Activated CD8-positive, alpha-beta memory T cell treated with anti-CD3 and anti-CD28 coated beads, Interleukin-2, amount 10 ng/mL, durations not matched to agents 7 days and 5 days (primary cell): ENCODE measurements around the gene HDGFL1. TPM values are rescaled to one million over a fixed set of nuclear protein-coding genes. Genes with fewer than 3 reads are reported as not detected.

ENCODE experiments used
- ATAC-seq: fragments of 150-1000 bp; cut with Tn5 transposase; one replicate; pipeline ENCODE4 v1.10.0; 2021; ENCODE audit warnings: moderate library complexity
- CTCF ChIA-PET: fragments of 350-600 bp; sonication (Branson Sonifier 250); formaldehyde crosslinking; loops from one replicate; lab custom pipeline; 2021; ENCODE audit warnings: antibody characterized with exemption; lab: Charles Lee
- DNase-seq: peaks from one replicate; pipeline ENCODE4 v3.0.0-alpha.2; 2020
- H3K27ac Mint-ChIP-seq: one replicate; pipeline ENCODE4 v1.8.0; 2021; ENCODE audit warnings: mild to moderate bottlenecking, mixed read lengths
- H3K27me3 Mint-ChIP-seq: one replicate; pipeline ENCODE4 v1.8.0; 2021; ENCODE audit warnings: mixed read lengths
- H3K36me3 Mint-ChIP-seq: one replicate; pipeline ENCODE4 v1.8.0; 2021; ENCODE audit warnings: mild to moderate bottlenecking, mixed read lengths
- H3K4me1 Mint-ChIP-seq: one replicate; pipeline ENCODE4 v1.8.0; 2021; ENCODE audit warnings: mixed read lengths
- H3K4me3 Mint-ChIP-seq: one replicate; pipeline ENCODE4 v1.8.0; 2021; ENCODE audit warnings: mild to moderate bottlenecking, moderate library complexity, mixed read lengths
- H3K9me3 Mint-ChIP-seq: one replicate; pipeline ENCODE4 v1.8.0; 2022; ENCODE audit warnings: low read depth, mixed read lengths
- total RNA-seq, 2 experiments: library from RNA; stranded (reverse); gene quantifications; one replicate each; pipeline ENCODE4 v1.2.3, GENCODE V29; 2021

The HDGFL1 gene
- not detected for total RNA-seq

DNA sequence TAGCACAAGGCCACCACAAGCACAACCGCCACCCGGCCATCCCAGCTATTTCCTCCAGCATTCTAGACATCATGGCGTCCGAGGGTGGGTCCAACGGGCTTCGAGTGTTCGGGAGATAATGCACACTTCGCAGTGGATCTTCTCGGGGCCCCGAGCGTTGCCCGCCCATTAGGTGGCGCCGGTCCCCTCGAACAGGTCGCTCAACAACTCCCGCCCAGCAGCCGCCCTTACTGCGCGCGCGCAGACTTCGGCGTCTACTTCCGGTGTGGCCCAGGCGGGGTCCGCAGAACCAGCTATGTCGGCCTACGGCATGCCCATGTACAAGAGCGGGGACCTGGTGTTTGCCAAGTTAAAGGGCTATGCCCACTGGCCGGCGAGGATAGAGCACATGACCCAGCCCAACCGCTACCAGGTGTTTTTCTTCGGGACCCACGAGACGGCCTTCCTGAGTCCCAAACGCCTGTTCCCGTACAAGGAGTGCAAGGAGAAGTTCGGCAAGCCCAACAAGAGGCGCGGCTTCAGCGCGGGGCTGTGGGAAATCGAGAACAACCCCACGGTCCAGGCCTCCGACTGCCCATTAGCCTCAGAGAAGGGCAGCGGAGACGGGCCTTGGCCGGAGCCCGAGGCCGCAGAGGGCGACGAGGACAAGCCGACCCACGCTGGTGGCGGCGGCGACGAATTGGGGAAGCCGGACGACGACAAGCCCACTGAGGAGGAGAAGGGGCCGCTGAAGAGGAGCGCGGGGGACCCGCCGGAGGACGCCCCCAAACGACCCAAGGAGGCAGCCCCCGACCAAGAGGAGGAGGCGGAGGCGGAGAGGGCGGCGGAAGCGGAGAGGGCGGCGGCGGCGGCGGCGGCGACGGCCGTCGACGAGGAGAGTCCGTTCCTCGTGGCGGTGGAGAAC, at the start of gene HDGFL1:
HDGFL1 (plus strand) TSS at position 286 of the 904 bp plus-strand sequence; CDS start at position 296, 10 bp downstream.
- Mint-ChIP-seq H3K4me1 (no peaks in the 10 kb centered on the region), H3K9me3 (no peaks in the 10 kb centered on the region), H3K27me3 (no peaks in the 10 kb centered on the region), H3K4me3 (no peak within 1 kb of the TSS), H3K36me3 (no peaks in the 10 kb centered on the region), H3K27ac (no peak within 1 kb of the TSS)
- ATAC-seq (no peak), DNase-seq (no peak)
- CTCF ChIA-PET = no interaction called here

DNA sequence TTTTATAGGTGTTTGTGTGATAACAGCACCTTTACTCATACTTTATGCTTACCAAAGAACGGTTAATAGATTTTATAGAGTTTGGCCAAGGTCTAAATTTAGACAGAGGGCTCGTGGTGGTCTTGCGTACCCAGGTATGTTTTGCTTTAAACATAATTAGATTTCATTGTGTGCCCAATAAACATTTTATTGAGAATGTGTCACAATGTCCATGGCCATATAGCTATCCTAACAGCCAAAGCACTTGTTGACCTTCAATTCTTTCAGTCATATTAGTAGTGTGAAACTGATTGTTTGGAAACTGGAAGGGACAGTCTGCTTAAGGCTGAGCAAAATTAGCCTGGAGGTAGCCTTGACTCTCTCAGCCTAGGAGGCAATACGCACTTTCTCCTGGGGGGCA, 48.3 kb upstream of the HDGFL1 start:
- CTCF ChIA-PET = no interaction called here
- Mint-ChIP-seq H3K27ac (no peak overlapping the region), H3K9me3 (peaks cover 2% of the 10 kb centered on the region), H3K4me3 (no peak overlapping the region), H3K4me1 (no peaks in the 10 kb centered on the region), H3K27me3 (no peaks in the 10 kb centered on the region), H3K36me3 (no peaks in the 10 kb centered on the region)
- ATAC-seq = no peak
- DNase-seq = no peak

DNA sequence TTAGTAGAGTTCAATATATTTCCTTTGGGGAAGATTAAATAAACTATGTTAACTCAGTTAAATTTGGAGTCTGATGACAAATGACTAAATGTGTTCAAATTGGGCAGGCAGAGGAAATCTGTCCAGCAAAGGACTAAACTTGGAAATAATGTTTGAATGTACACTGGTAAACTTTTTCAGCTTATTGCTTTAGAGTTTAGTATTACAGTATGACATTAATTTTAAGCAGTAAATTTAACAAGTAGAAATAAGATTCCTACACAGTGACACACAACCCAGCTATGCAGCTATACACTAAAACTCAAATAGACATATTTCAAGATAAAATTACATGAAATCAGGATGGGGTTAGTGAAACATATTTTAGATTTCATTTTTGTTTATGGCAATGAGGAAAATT, 42.6 kb upstream of the HDGFL1 start:
- Mint-ChIP-seq H3K4me3 (no peak overlapping the region), H3K9me3 (no peaks in the 10 kb centered on the region), H3K4me1 (no peaks in the 10 kb centered on the region), H3K27ac (no peak overlapping the region), H3K27me3 (no peaks in the 10 kb centered on the region), H3K36me3 (no peaks in the 10 kb centered on the region)
- ATAC-seq = no peak
- CTCF ChIA-PET = no interaction called here
- no peak for DNase-seq

DNA sequence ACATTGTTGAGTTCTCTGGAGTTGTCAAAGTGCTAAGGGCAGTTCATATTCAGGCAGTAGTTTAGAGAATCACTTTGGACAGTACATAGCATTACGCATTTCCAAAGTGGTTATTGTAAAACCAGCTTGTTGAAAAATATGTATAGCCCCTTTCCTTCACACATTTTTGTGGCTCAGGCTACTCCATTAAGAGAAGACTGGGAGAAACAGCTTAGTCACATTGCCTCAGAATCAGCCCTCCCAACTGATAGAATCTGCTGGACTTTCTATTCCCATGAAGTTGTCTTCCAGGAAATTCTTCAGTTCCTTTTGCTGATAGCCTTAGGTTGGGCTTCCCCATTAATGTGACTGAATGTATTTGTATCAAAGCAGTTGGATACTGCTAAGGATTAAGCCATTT, 39.5 kb upstream of the HDGFL1 start:
- CTCF ChIA-PET = no interaction called here
- DNase-seq = no peak
- H3K4me1 Mint-ChIP-seq = no peaks in the 10 kb centered on the region
- H3K9me3 Mint-ChIP-seq = no peaks in the 10 kb centered on the region
- no peaks in the 10 kb centered on the region for H3K27me3 Mint-ChIP-seq
- H3K36me3 Mint-ChIP-seq = no peaks in the 10 kb centered on the region
- no peak for ATAC-seq
- H3K4me3 Mint-ChIP-seq = no peak overlapping the region
- no peak overlapping the region for H3K27ac Mint-ChIP-seq

DNA sequence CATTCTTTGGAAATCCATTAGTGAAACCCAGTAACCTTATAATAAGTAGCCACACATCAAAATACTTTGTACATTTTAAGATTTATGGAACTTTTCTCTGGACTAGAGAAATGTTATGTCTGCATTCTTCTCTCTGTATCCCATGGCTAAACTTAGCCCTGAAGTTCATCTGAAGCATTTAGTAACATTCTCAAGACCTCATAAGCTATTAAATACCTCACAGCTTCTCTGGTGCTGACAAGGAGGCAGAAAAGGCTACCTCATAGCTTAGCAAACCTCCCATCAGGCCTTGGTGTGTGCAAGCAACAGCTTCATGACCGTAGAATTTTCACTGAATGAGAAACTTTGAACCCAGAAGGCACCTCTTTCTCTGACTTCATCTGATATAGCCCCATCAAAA, 38.9 kb upstream of the HDGFL1 start:
- Mint-ChIP-seq H3K9me3 (no peaks in the 10 kb centered on the region), H3K27ac (no peak overlapping the region), H3K36me3 (no peaks in the 10 kb centered on the region), H3K4me1 (no peaks in the 10 kb centered on the region), H3K27me3 (no peaks in the 10 kb centered on the region), H3K4me3 (no peak overlapping the region)
- no peak for DNase-seq
- CTCF ChIA-PET = no interaction called here
- ATAC-seq = no peak

DNA sequence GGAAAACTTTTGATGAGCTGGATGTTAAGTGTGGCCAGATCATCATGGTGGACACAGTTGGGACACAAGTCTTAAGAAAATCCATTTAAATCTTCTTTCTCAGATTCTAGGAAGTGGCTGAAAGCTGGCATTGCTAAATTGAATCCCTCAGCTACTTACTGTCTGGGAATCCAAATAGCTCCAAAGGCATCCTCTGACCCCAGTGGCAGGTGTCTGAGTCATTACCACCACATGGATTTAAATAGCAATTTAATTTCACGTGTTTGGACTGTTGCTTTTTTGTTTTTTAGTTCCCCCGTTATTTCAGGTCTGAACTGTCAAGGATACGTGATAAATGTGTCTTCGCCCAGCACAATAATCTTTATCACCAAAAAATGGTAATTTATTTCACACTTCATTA, 33.2 kb upstream of the HDGFL1 start:
- Mint-ChIP-seq H3K36me3 (no peaks in the 10 kb centered on the region), H3K27ac (no peak overlapping the region), H3K4me3 (no peak overlapping the region), H3K9me3 (peaks cover 5% of the 10 kb centered on the region), H3K4me1 (no peaks in the 10 kb centered on the region), H3K27me3 (no peaks in the 10 kb centered on the region)
- ATAC-seq = no peak
- DNase-seq = no peak
- CTCF ChIA-PET = no interaction called here

DNA sequence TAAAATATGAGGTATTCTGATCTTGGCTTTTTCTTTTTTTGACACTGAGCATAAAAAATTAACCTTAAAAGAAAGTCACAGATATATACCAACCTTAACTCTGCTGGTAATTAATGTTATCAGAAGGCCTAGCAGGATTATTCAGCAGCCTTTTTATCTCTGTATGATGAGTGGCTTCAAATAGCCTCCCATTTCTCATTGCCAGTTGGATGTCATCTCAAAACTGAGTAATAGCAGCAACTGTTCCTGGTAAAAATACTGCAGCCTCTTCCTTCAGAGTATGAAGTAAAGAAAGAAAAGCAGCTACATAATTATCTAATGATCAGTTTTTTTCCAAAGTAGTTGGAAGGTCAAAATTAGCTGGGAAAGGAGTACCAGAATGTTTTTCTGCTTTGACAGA, 24.9 kb upstream of the HDGFL1 start:
- H3K27ac Mint-ChIP-seq = no peak overlapping the region
- H3K4me1 Mint-ChIP-seq = no peaks in the 10 kb centered on the region
- H3K36me3 Mint-ChIP-seq = no peaks in the 10 kb centered on the region
- no peak for ATAC-seq
- no peaks in the 10 kb centered on the region for H3K9me3 Mint-ChIP-seq
- H3K4me3 Mint-ChIP-seq = no peak overlapping the region
- no peaks in the 10 kb centered on the region for H3K27me3 Mint-ChIP-seq
- CTCF ChIA-PET = no interaction called here
- no peak for DNase-seq

DNA sequence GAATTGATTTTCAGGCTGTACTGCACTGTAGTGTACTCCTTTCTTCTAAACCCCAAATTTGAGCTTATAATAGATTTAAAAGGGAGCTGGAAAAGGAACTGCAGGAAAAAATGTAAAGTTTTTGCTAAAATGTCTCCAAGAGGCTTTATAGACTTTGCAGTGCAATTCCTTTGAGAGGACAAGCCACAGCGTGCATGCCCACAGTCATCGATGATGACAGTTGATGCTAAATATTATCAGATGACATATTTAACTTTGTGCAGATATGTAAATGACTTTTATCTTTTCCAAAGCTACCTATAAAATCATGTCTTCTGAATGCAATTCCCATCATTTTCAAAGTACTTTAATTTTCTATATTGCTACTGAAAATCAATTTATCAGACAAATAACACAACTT, 24.3 kb upstream of the HDGFL1 start:
- Mint-ChIP-seq H3K4me3 (no peak overlapping the region), H3K27me3 (no peaks in the 10 kb centered on the region), H3K9me3 (no peaks in the 10 kb centered on the region), H3K4me1 (no peaks in the 10 kb centered on the region), H3K36me3 (no peaks in the 10 kb centered on the region), H3K27ac (no peak overlapping the region)
- DNase-seq (no peak), ATAC-seq (no peak)
- CTCF ChIA-PET = no interaction called here

DNA sequence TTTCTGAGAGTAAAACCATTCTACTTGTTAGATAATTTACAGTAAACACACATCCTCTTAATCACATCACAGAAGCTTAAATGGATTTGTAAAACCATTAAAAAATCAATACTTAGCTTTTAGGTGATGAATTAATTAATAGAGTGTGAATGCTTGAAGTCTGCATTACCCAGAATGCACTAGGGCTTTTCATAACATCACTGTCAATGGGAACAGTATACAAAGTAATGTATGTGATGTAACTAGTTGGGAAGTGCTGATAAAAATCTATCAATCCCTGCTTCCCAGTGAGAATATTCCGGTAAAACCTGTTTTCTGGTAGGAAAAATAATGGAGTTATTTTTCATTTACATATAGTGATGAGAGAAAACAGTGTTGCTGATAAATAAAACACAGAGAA, 23.1 kb upstream of the HDGFL1 start:
- Mint-ChIP-seq H3K4me3 (no peak overlapping the region), H3K27me3 (no peaks in the 10 kb centered on the region), H3K9me3 (no peaks in the 10 kb centered on the region), H3K27ac (no peak overlapping the region), H3K36me3 (no peaks in the 10 kb centered on the region), H3K4me1 (no peaks in the 10 kb centered on the region)
- ATAC-seq (no peak), DNase-seq (no peak)
- CTCF ChIA-PET = no interaction called here

DNA sequence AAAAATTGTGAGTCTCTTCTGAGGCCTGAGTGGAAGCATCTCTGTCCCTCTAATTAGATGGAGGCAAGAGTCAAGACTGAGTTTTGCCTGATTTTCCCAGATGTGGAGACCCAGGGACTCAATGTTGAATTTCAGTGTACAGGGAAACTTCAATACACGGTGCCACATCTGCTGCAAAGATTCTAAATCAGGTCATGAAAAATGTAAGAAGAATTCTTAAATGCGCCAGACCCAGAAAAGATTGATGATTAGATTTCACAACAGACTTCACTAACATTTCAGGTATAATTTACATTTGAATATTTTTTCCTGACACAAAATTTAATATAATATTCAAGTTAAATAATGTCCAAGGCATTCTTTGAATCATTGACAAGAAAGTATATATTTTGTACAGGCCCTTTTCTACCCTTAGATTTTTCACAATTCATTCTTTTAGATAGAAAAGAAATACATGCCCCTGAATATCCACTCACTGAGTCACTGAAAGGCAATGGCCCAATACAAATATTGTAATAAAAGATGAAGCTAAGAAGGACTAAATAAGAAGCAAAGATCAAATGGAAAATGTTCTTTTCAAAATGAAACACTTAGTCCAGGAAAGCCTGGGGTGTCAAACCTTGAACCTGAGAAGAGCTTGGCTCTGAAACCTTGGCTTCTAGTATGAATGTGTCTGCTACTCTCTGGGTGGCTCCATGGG, 18.2 kb upstream of the HDGFL1 start:
- no peak for ATAC-seq
- Mint-ChIP-seq H3K27ac (no peak overlapping the region), H3K4me3 (no peak overlapping the region), H3K36me3 (no peaks in the 10 kb centered on the region), H3K4me1 (no peaks in the 10 kb centered on the region), H3K27me3 (no peaks in the 10 kb centered on the region), H3K9me3 (no peaks in the 10 kb centered on the region)
- CTCF ChIA-PET = no interaction called here
- DNase-seq = no peak

DNA sequence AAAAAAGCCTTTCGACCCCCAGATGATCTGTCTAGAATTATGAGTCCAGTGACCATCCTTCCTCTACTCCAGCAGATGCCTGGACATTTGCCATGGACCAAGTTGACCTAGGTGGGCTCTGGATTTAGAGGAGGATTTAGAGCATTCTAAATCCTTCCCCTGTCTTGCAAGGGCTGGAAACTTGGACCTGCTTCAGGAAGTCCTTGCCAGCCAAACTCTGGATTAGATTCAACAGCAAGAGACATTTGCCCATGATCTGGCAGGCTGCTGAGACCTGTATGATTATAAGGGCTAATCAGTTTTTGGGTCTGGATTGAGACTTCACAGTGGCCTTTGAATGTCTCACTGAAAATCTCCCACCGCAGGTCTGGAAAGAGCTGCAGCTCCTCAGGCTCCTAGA, 13.1 kb upstream of the HDGFL1 start:
- H3K27ac Mint-ChIP-seq = no peak overlapping the region
- no peaks in the 10 kb centered on the region for H3K4me1 Mint-ChIP-seq
- no peaks in the 10 kb centered on the region for H3K27me3 Mint-ChIP-seq
- CTCF ChIA-PET = no interaction called here
- no peaks in the 10 kb centered on the region for H3K36me3 Mint-ChIP-seq
- DNase-seq (no peak), ATAC-seq (no peak)
- no peak overlapping the region for H3K4me3 Mint-ChIP-seq
- H3K9me3 Mint-ChIP-seq = no peaks in the 10 kb centered on the region

DNA sequence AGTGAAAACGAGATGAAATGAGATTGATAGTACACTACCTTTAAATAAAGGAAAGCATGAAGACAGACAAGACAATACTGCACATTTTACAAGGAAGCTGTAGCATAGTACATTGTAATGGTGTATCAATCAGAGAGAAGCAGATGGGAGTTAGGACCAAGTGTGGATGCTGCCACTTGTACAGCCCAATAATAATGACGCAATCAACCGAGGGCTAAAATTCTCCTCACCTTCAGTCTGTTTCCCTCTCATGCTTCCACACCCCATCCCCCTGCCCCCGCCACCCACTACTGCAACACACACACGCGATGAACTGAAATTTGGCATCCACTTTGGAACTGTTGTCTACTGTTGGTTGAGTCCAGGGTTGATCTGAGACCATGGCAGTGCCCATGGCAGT, 12.4 kb upstream of the HDGFL1 start:
- H3K27ac Mint-ChIP-seq = no peak overlapping the region

DNA sequence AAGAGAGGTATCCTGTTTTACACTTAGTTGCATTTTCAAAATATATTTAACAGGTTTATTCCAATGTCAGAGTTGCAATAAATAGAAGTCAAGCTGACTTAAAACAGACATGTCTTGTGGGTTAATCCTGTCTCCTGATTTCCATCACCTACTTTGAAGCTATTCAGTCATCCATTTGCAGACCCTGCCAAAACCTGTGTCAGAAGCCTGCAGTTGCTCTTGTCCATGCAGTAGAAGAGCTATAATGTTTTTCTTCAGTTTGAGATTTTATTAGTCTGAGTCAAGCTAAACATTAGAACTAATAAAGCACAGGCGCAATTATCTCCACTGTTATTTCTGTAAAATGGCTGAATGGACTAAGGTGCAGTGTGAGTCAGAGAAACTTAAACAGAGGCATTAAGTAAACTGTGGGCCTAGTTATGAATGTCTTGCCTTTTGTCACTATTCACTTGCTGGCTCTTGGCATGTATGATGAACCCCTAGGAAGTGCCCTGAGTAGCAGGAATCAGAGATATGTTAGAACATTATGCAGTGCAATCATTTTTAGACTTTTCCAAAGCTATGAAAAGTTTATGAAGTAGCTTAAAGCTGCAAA, 11.0 kb upstream of the HDGFL1 start:
- ATAC-seq (no peak), DNase-seq (no peak)
- no peak overlapping the region for H3K27ac Mint-ChIP-seq
- H3K36me3 Mint-ChIP-seq = no peaks in the 10 kb centered on the region
- H3K27me3 Mint-ChIP-seq = no peaks in the 10 kb centered on the region
- H3K4me1 Mint-ChIP-seq = no peaks in the 10 kb centered on the region
- CTCF ChIA-PET = no interaction called here
- no peaks in the 10 kb centered on the region for H3K9me3 Mint-ChIP-seq
- H3K4me3 Mint-ChIP-seq = no peak overlapping the region

More for the DNA sequence above, 12.4 kb upstream of the HDGFL1 start:
- no peaks in the 10 kb centered on the region for H3K27me3 Mint-ChIP-seq
- CTCF ChIA-PET = no interaction called here
- no peak overlapping the region for H3K4me3 Mint-ChIP-seq
- no peaks in the 10 kb centered on the region for H3K36me3 Mint-ChIP-seq
- DNase-seq (no peak), ATAC-seq (no peak)
- no peaks in the 10 kb centered on the region for H3K9me3 Mint-ChIP-seq
- no peaks in the 10 kb centered on the region for H3K4me1 Mint-ChIP-seq

DNA sequence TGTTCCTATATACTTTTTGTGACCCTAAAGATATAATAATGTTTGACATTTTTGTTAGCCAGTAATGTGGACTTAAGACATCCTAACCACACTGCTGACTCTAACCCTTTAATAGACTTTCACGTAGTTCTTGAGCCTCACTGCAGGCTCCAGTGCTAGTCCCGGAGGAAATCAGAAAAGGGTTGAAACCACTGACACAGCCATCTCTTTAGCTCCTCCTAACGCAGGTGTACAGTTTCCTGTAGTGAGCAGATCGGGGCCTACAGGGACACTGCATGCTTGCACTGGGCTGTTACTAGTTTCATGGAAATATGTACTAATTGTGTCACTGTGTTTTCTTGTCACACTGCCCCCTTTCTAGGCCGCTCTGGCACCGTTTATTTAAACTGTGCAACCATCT, 512 bp upstream of the HDGFL1 start:
- CTCF ChIA-PET = no interaction called here

More for the DNA sequence above, 512 bp upstream of the HDGFL1 start:
- DNase-seq (no peak), ATAC-seq (no peak)
- H3K4me3 Mint-ChIP-seq = no peak overlapping the region
- no peak overlapping the region for H3K27ac Mint-ChIP-seq
- no peaks in the 10 kb centered on the region for H3K9me3 Mint-ChIP-seq
- no peaks in the 10 kb centered on the region for H3K27me3 Mint-ChIP-seq
- H3K36me3 Mint-ChIP-seq = no peaks in the 10 kb centered on the region
- no peaks in the 10 kb centered on the region for H3K4me1 Mint-ChIP-seq
